DOHH2 (cell line): ENCODE results near the gene SYNJ2.

ENCODE experiments used
- H3F3A ChIP-seq: fragments of 200-600 bp; sonication (generic), shearing (Covaris generic); 2 replicates; pipeline ENCODE4 v1.6.0; 2016; ENCODE audit warnings: antibody characterized with exemption, mild to moderate bottlenecking; ENCODE audit not compliant: control insufficient read depth, insufficient read depth
- H3K27ac ChIP-seq: fragments of 200-600 bp; sonication (generic); 2 replicates; pipeline ENCODE4 v1.5.1; 2014; ENCODE audit warnings: low read depth, mild to moderate bottlenecking, low read length, moderate library complexity
- H3K27me3 ChIP-seq: fragments of 200-600 bp; sonication (generic); 2 replicates; pipeline ENCODE4 v1.6.1; 2014; ENCODE audit warnings: mild to moderate bottlenecking, low read length, mixed read lengths; ENCODE audit not compliant: control insufficient read depth
- H3K36me3 ChIP-seq: fragments of 200-600 bp; sonication (generic); 2 replicates; pipeline ENCODE4 v1.6.1; 2014; ENCODE audit warnings: mild to moderate bottlenecking, low read length, moderate library complexity, mixed read lengths; ENCODE audit not compliant: control insufficient read depth
- H3K4me1 ChIP-seq: fragments of 200-600 bp; sonication (generic); 2 replicates; pipeline ENCODE4 v1.6.1; 2014; ENCODE audit warnings: mild to moderate bottlenecking, low read length, mixed read lengths; ENCODE audit not compliant: control insufficient read depth
- H3K4me2 ChIP-seq: fragments of 200-600 bp; sonication (generic); 2 replicates; pipeline ENCODE4 v1.6.0; 2014; ENCODE audit warnings: mild to moderate bottlenecking, low read length, moderate library complexity
- H3K4me3 ChIP-seq: fragments of 200-600 bp; sonication (generic); 2 replicates; pipeline ENCODE4 v1.5.1; 2014; ENCODE audit warnings: mild to moderate bottlenecking, low read length, mixed read lengths
- H3K79me2 ChIP-seq: fragments of 200-600 bp; sonication (generic); 2 replicates; pipeline ENCODE4 v1.6.1; 2014; ENCODE audit warnings: mild to moderate bottlenecking, low read length, mixed read lengths; ENCODE audit not compliant: control insufficient read depth
- H3K9me2 ChIP-seq: fragments of 200-600 bp; sonication (generic); replicated peaks from 2 replicates; pipeline ENCODE4 v1.6.1; 2014; ENCODE audit warnings: mild to moderate bottlenecking, low read length, mixed read lengths; ENCODE audit not compliant: control insufficient read depth
- H3K9me3 ChIP-seq: fragments of 200-600 bp; sonication (generic); 2 replicates; pipeline ENCODE4 v1.6.1; 2014; ENCODE audit warnings: antibody characterized with exemption, low read length, mixed read lengths; ENCODE audit not compliant: control insufficient read depth, insufficient read depth
- H4K20me1 ChIP-seq: fragments of 200-600 bp; sonication (generic); 2 replicates; pipeline ENCODE4 v1.6.0; 2014; ENCODE audit warnings: low read depth, mild to moderate bottlenecking, antibody characterized with exemption, low read length, moderate library complexity; ENCODE audit not compliant: control insufficient read depth, insufficient read depth
- EZH2phosphoT487 ChIP-seq: fragments of 200-600 bp; sonication (generic); IDR thresholded peaks from 2 replicates; pipeline ENCODE4 v1.6.1; 2017; ENCODE audit warnings: borderline replicate concordance, mild to moderate bottlenecking, antibody characterized with exemption, low read length, moderate library complexity, mixed read lengths
- TF ChIP-seq, protein P1 (sequence below): fragments of 200-600 bp; sonication (generic); IDR thresholded peaks from one replicate; pipeline ENCODE4 v1.5.1; 2014; ENCODE audit warnings: antibody characterized with exemption, mild to moderate bottlenecking, low read depth, low read length; ENCODE audit not compliant: poor library complexity, severe bottlenecking

SYNJ2 gene

DNA sequence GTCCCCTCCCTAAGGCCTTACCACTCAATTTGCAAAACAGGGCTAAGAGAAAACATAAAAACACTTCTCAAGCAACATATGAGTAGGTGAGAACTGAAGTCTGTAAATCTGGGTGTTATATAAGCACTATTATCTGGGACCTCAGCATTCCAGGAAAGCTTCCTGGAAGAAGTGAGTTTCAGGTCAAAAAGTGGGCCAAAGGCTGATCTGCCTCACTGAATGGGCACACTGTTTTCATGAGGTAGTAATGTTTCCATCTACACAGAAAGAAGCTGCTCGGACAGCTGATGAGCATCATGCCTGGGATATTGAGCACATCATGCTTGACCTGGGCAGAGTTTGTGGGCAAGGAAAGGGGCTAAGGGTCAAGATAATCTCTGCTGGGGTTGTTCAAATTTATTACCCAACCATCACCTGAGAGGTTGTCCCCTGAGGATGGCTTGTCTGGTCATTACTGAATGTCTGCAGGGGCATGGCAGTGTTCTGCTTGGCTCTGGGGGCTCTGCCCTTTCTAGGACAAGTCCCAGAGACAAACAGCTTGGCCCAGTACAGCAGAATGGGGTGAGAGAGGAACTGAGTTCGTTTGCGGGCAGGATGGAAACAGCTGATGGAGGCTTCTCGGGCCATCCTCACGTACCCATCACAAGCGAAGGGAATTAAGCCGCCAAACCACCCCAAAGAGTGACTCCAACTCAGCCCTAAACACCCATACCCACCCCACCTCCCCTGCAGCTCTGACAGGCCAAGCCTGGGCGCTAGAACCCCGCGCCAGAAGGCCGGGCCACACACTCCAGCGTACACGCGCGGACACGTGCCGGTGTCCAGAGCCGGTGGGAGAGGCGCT lies 1.2 kb upstream of the SYNJ2 start:
- Histone ChIP-seq H3K4me3 (no peak overlapping the region), H3K4me1 (0 out of 2 replicates have a peak, but pooled peaks cover 3% of the 10 kb centered on the region), H3K4me2 (peak overlapping the region; percentile 61; the same call in 1 of the 2 replicates)

DNA sequence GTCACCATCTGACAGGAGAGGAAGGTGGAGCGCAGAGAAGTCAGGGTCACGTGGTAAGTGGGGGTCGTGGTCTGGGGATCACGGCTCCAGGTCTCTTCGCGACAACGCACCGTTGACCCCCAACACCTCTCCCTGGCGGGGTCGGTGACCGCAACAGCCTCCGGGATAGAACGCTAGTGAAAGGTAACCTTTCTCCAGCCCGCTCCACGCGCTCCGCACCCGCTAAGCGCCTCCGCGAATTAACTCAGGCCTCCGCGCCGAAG lies 600 bp upstream of the SYNJ2 start:
- H3K4me2 ChIP-seq, result peak overlapping the region; percentile 61
- H3K4me3 ChIP-seq, result peak overlapping the region; percentile 54
- H3K36me3 ChIP-seq, result no peaks in the 10 kb centered on the region
- H3K27ac ChIP-seq, result no peak overlapping the region
- H3K9me2 ChIP-seq, result no peaks in the 10 kb centered on the region
- H3F3A ChIP-seq, result 0 out of 2 replicates have a peak, but pooled peaks cover 6% of the 10 kb centered on the region
- H3K79me2 ChIP-seq, result no peaks in the 10 kb centered on the region
- no peaks in the 10 kb centered on the region for H3K9me3 ChIP-seq
- 0 out of 2 replicates have a peak, but pooled peaks cover 3% of the 10 kb centered on the region for H3K4me1 ChIP-seq
- peaks cover 51% of the 10 kb centered on the region for H3K27me3 ChIP-seq
- no peaks in the 10 kb centered on the region for H4K20me1 ChIP-seq
- TF ChIP-seq, protein P1, sequence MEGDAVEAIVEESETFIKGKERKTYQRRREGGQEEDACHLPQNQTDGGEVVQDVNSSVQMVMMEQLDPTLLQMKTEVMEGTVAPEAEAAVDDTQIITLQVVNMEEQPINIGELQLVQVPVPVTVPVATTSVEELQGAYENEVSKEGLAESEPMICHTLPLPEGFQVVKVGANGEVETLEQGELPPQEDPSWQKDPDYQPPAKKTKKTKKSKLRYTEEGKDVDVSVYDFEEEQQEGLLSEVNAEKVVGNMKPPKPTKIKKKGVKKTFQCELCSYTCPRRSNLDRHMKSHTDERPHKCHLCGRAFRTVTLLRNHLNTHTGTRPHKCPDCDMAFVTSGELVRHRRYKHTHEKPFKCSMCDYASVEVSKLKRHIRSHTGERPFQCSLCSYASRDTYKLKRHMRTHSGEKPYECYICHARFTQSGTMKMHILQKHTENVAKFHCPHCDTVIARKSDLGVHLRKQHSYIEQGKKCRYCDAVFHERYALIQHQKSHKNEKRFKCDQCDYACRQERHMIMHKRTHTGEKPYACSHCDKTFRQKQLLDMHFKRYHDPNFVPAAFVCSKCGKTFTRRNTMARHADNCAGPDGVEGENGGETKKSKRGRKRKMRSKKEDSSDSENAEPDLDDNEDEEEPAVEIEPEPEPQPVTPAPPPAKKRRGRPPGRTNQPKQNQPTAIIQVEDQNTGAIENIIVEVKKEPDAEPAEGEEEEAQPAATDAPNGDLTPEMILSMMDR, result no peak
- TF ChIP-seq EZH2phosphoT487, result no peak

More for the DNA sequence above, 1.2 kb upstream of the SYNJ2 start:
- H3K9me3 ChIP-seq, result no peaks in the 10 kb centered on the region
- no peaks in the 10 kb centered on the region for H3K9me2 ChIP-seq
- H3F3A ChIP-seq, result 0 out of 2 replicates have a peak, but pooled peaks cover 6% of the 10 kb centered on the region
- no peaks in the 10 kb centered on the region for H3K36me3 ChIP-seq
- TF ChIP-seq, protein P1, result no peak
- TF ChIP-seq EZH2phosphoT487, result no peak
- no peaks in the 10 kb centered on the region for H3K79me2 ChIP-seq
- no peak overlapping the region for H3K27ac ChIP-seq
- no peaks in the 10 kb centered on the region for H4K20me1 ChIP-seq
- H3K27me3 ChIP-seq, result peaks cover 51% of the 10 kb centered on the region

DNA sequence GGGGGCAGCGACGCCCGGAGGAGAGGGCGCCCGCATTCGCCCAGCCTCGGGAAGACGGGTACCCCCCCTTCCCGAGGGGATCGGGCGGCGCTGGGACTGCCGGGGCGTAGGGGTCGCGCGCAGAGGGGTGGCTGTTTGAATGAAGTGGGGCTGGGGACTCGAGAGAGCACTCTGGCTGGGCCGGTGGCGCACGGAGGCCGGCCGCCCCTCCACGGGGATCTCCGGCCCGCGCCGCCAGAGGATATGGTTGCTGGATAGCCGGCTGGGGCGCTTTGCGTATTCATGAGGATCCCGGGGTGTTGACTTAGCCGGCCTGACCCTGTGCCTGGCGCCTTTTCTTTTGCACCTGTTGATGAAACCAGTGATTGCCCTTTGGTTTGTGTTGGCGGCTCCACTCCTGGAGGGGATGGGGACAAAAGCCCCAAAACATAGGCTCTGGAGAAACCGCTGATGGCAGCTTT lies 469 bp downstream of the SYNJ2 start:
- no peaks in the 10 kb centered on the region for H4K20me1 ChIP-seq

More for the DNA sequence above, 469 bp downstream of the SYNJ2 start:
- Histone ChIP-seq H3K4me1 (0 out of 2 replicates have a peak, but pooled peaks cover 3% of the 10 kb centered on the region), H3K4me2 (peak overlapping the region; percentile 61), H3K79me2 (no peaks in the 10 kb centered on the region), H3K4me3 (peak overlapping the region; percentile 54), H3K36me3 (no peaks in the 10 kb centered on the region), H3F3A (0 out of 2 replicates have a peak, but pooled peaks cover 6% of the 10 kb centered on the region), H3K9me3 (no peaks in the 10 kb centered on the region), H3K9me2 (no peaks in the 10 kb centered on the region), H3K27me3 (peaks cover 51% of the 10 kb centered on the region), H3K27ac (no peak overlapping the region)
- peak; percentile 72; the same call in 1 of the 2 replicates for TF ChIP-seq EZH2phosphoT487
- TF ChIP-seq, protein P1, result no peak
